Hematopoietic multipotent progenitor cell treated with erythropoietin and hydrocortisone succinate and interleukin-3 and kit ligand, for 6 days (in vitro differentiated cells): ENCODE results near the gene DNAH6.

Experiments
- DNase-seq: peaks from one replicate; pipeline ENCODE4 v3.0.0-alpha.2; 2015

DNAH6 gene

GRCh38 chr2:84808279-84808678 is 292.0 kb downstream of the DNAH6 start:
- DNase-seq = no peak

GRCh38 chr2:84811839-84812431 is 295.6 kb downstream of the DNAH6 start:
- DNase-seq = no peak

GRCh38 chr2:84815146-84815545 is 298.8 kb downstream of the DNAH6 start:
- no peak for DNase-seq

- no peak for DNase-seq
Measured at GRCh38 chr2:84816426-84817026, 300.2 kb downstream of the DNAH6 start.

- DNase-seq = no peak
Measured at GRCh38 chr2:84817239-84817655, 300.9 kb downstream of the DNAH6 start.

- no peak for DNase-seq
Measured at GRCh38 chr2:84821806-84822205, 305.5 kb downstream of the DNAH6 start.

GRCh38 chr2:84823229-84823628 is 306.9 kb downstream of the DNAH6 start:
- no peak for DNase-seq

- DNase-seq = no peak
Measured at GRCh38 chr2:84823788-84824187, 307.5 kb downstream of the DNAH6 start.

- DNase-seq = no peak
Measured at GRCh38 chr2:84827978-84828575, 311.8 kb downstream of the DNAH6 start.

GRCh38 chr2:84829693-84830092 is 313.4 kb downstream of the DNAH6 start:
- DNase-seq = no peak

- peak; percentile 28 for DNase-seq
Measured at GRCh38 chr2:84830095-84830494, 313.8 kb downstream of the DNAH6 start.

GRCh38 chr2:84830758-84831500 is 314.6 kb downstream of the DNAH6 start:
- no peak for DNase-seq

- peak; percentile 19 for DNase-seq
Measured at GRCh38 chr2:84832772-84833461, 316.6 kb downstream of the DNAH6 start.

- DNase-seq = no peak
Measured at GRCh38 chr2:84833481-84834150, 317.3 kb downstream of the DNAH6 start.

GRCh38 chr2:84836215-84836614 is 319.9 kb downstream of the DNAH6 start:
- no peak for DNase-seq

- DNase-seq = no peak
Measured at GRCh38 chr2:84838434-84839145, 322.3 kb downstream of the DNAH6 start.

GRCh38 chr2:84839851-84840250 is 323.6 kb downstream of the DNAH6 start:
- DNase-seq = no peak

- no peak for DNase-seq
Measured at GRCh38 chr2:84840306-84840705, 324.0 kb downstream of the DNAH6 start.

- DNase-seq = no peak
Measured at GRCh38 chr2:84841577-84841976, 325.3 kb downstream of the DNAH6 start.

- DNase-seq = no peak
Measured at GRCh38 chr2:84844141-84844540, 327.8 kb downstream of the DNAH6 start.

- DNase-seq = peak; percentile 19
Measured at GRCh38 chr2:84846041-84846663, 329.9 kb downstream of the DNAH6 start.

- DNase-seq = no peak
Measured at GRCh38 chr2:84846741-84847142, 330.4 kb downstream of the DNAH6 start.
